SH-SY5Y (cell line): ENCODE data around the gene HOXA7.

Source experiments
- GATA2 ChIP-seq: IDR thresholded peaks from 2 replicates; pipeline ENCODE4 v1.6.1; 2011; ENCODE audit warnings: mild to moderate bottlenecking, low read depth, low read length
- GATA3 ChIP-seq: IDR thresholded peaks from 2 replicates; pipeline ENCODE4 v1.6.1; 2011; ENCODE audit warnings: low read depth, mild to moderate bottlenecking, low read length, moderate library complexity

DNA sequence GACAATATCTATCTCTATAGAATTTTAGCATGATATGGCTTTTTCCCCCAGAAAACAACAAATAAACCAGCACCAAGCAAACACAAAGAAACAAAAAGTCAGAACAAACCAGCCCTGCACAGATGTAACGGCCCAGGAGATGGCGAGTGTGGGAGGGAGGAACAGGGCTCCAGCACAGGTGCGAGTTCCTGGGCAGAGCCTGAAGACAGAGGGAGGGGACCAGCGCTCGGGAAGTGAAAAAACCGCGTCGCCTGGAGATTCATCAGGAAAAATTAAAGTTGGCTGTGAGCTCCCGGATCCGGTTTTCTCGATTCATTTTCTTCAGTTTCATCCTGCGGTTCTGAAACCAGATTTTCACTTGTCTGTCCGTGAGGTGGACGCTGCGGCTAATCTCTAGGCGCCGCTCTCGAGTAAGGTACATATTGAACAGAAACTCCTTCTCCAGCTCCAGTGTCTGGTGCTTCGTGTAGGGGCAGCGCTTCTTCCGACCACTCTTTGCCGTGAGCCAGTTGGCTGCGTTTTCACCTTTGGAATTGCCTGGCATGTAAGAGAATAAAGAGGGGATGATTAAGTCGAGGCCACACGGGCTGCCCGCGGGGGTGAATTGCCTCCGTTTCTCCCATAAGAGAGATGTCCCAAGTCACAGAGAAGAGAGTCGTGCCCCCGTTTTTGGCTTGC, 15.3 kb upstream of the HOXA7 start:
- TF ChIP-seq GATA2, result no peak
- no peak for TF ChIP-seq GATA3
